Measurements from ENCODE around the gene PIK3R2. TPM values are rescaled to one million over a fixed set of nuclear protein-coding genes. Genes with fewer than 3 reads are reported as not detected.

Gene PIK3R2
- total RNA-seq, 1 experiment from 2014 or later, result 42.8 TPM

DNA sequence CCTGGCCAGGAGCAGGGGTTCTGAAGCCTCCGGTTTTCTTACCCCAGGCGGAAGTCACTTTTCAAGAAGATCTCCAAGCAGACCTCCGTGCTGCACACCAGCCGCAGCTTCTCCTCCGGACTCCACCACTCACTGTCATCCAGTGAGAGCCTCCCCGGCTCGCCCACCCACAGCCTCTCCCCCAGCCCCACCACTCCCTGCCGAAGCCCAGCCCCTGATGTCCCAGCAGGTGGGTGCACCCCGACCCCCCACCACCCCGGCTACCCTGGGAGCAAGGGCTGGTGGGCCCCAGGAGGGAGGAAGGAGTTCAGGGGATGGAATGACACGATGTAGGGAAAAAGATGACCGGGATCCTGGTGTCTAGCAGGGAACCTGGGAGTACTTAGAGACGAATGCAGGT, 5.6 kb upstream of the PIK3R2 start:
- Histone ChIP-seq H2BK12ac (ENCODE audit: insufficient read length, low read depth, low read length) (no peak overlapping the region), H2BK120ac (ENCODE audit: low read depth, low read length, poor library complexity, severe bottlenecking) (no peak overlapping the region), H3K14ac (ENCODE audit: insufficient read depth, low read length) (no peak overlapping the region), H3K27me3 (ENCODE audit: insufficient read depth, low read length) (no peaks in the 10 kb centered on the region), H4K20me1 (ENCODE audit: control insufficient read depth, insufficient read depth, insufficient read length) (no peaks in the 10 kb centered on the region), H3K23me2 (ENCODE audit: insufficient read length, low read depth, low read length, poor library complexity, severe bottlenecking) (peaks cover under 1% of the 10 kb centered on the region), H4K8ac (replicated peaks; ENCODE audit: insufficient read length, low read depth, low read length) (no peak overlapping the region), H3K4me1 (ENCODE audit: insufficient read depth, low read length) (no peaks in the 10 kb centered on the region), H3K56ac (ENCODE audit: insufficient read length, low read depth, low read length) (no peak overlapping the region), H3K79me2 (ENCODE audit: insufficient read depth, low read length) (no peaks in the 10 kb centered on the region), H3K27ac (ENCODE audit: insufficient read length, low read depth, low read length) (no peak overlapping the region), H2BK15ac (ENCODE audit: low read depth, low read length) (no peak overlapping the region), H4K91ac (ENCODE audit: insufficient read length, low read depth, low read length) (no peak overlapping the region), H3K4me2 (ENCODE audit: insufficient read depth, insufficient read length, low read length) (no peak overlapping the region), H2BK5ac (ENCODE audit: insufficient read length, low read length) (no peak overlapping the region), H3K9me3 (ENCODE audit: control insufficient read depth, low read depth, low read length) (no peaks in the 10 kb centered on the region), H2AK5ac (ENCODE audit: insufficient read length, low read length) (no peak overlapping the region), H3K79me1 (ENCODE audit: insufficient read depth, low read depth, low read length, poor library complexity, severe bottlenecking) (no peaks in the 10 kb centered on the region), H3K18ac (ENCODE audit: insufficient read length, low read depth, low read length) (no peak overlapping the region), H3K4ac (ENCODE audit: low read depth, low read length) (no peak overlapping the region), H3K9ac (ENCODE audit: extremely low read depth, insufficient read length, low read length) (no peak overlapping the region), H2BK20ac (ENCODE audit: low read depth, low read length, poor library complexity, severe bottlenecking) (no peak overlapping the region), H3T11ph (ENCODE audit: low read length) (no peak overlapping the region), H2AFZ (ENCODE audit: low read length) (no peak overlapping the region), H3K23ac (ENCODE audit: insufficient read length, low read depth, low read length) (no peak overlapping the region), H4K5ac (ENCODE audit: insufficient read length, low read depth, low read length) (no peak overlapping the region)
- no peak for TF ChIP-seq CTCF (conservative IDR thresholded peaks at IDR 0.05)
- H3K4me3 Mint-ChIP-seq, result no peak overlapping the region
- H3K36me3 Mint-ChIP-seq (ENCODE audit: insufficient read depth in 1 of 3, low read depth in 3 of 3), result peaks cover 19 to 35% (median 30%) of the 10 kb centered on the region in 3 experiments; a peak in 6 of 7 replicates
- no peaks in the 10 kb centered on the region; the same call in 1 of the 2 replicates for H3K27me3 Mint-ChIP-seq (ENCODE audit: low read depth)
- H3K27ac Mint-ChIP-seq, result no peak overlapping the region; a peak in 1 of 7 replicates
- no CpG with 5 or more reads among the region's 13 CpGs for WGBS (ENCODE audit: extremely low coverage, insufficient read length, low lambda C conversion rate)
- H3K9me3 Mint-ChIP-seq, result no peaks in the 10 kb centered on the region
- no peak for DNase-seq
- H3K4me1 Mint-ChIP-seq, result peaks cover 2 to 13% of the 10 kb centered on the region in 2 experiments

All from H9 (cell line).